HG02885 (cell line): ENCODE data around the gene GSTCD.
"Not testable (repeated sequence)": the region's sequence is repeated elsewhere in the genome, so short reads cannot be mapped to it uniquely, and the experiment has no call there.

Experiments
- ATAC-seq: cut with Tn5 transposase; IDR thresholded peaks from one replicate; pipeline ENCODE4 v1.9.1; 2021; ENCODE audit warnings: mild to moderate bottlenecking; ENCODE audit not compliant: unreplicated experiment, poor library complexity

The GSTCD gene

GRCh38 chr4:105708181-105709080, at the start of gene GSTCD, which contains the start of gene INTS12:
Gene GSTCD (plus strand): TSS chr4:105708784. CDS start chr4:105717614, 8,830 bp downstream.
Gene INTS12 (minus strand): TSS chr4:105708689. CDS start chr4:105700005, 8,684 bp downstream.
- peak; percentile 80 for ATAC-seq

DNA sequence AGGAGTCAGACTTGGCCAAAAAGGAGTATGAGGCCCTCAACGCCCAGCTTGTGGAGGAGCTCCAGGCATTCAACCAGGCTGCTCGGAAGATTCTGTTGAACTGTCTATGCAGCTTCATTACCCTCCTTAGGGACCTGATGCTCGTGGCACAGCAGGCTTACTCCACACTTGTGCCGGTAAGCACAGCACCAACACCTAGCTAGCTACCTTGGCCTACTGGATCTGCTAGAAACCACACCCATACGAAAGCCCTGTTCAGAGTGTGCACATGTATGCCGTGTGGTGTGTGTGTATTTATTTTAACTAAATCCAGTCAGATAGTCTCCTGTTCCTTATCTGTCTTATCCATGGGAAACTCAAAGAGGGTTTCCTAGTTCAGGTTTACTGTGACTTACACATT, 49.4 kb upstream of the GSTCD start:
- no peak for ATAC-seq

GRCh38 chr4:105661028-105661427, 47.6 kb upstream of the GSTCD start:
- no peak for ATAC-seq

GRCh38 chr4:105662935-105663675, 45.5 kb upstream of the GSTCD start:
- no peak for ATAC-seq

GRCh38 chr4:105666693-105667092, 41.9 kb upstream of the GSTCD start:
- no peak for ATAC-seq

DNA sequence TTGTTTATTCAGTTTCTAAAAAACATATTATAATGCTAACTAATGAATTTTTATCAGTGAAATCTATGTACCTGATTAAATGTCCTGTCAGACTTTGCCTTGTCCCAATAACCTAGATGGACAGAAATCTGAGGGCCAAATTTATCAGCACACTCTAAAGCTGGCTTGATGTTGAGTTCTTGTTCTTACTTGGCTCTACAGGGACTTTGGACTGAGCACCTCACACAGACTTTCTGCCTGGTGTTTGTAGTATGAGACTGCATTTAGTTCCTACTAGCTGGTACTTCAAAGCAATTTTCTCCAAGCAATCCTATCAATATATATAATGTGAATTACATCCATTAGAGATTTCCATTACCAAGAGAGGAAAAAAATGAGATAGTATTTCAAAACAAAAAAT, 37.9 kb upstream of the GSTCD start:
- no peak for ATAC-seq

GRCh38 chr4:105671301-105671700, 37.3 kb upstream of the GSTCD start:
- ATAC-seq = no peak

- ATAC-seq = no peak
Measured at GRCh38 chr4:105674011-105674410, 34.6 kb upstream of the GSTCD start.

GRCh38 chr4:105677709-105678108, 30.9 kb upstream of the GSTCD start:
- no peak for ATAC-seq

DNA sequence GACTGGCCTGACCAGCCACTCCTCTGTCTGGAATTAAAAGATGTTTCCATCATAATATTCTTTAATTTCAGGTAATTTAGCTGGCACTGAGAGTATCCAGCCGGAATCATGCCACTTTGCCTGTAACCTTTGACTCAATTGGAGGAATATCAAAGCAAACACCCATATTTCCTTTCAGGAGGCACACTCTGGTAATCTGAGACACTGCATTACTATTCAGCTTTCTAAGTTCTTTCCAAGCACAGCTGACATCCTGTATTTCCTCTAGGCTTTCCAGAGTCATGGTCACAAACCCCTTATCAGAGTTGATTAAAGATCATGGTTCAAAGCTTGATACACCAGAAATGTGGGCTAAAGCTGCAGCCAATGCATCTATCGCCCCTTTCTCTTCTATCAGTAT, 29.4 kb upstream of the GSTCD start:
- ATAC-seq = no peak

- ATAC-seq = no peak
Measured at GRCh38 chr4:105683038-105683437, 25.5 kb upstream of the GSTCD start.

GRCh38 chr4:105686571-105686970, 22.0 kb upstream of the GSTCD start:
- ATAC-seq = no peak

DNA sequence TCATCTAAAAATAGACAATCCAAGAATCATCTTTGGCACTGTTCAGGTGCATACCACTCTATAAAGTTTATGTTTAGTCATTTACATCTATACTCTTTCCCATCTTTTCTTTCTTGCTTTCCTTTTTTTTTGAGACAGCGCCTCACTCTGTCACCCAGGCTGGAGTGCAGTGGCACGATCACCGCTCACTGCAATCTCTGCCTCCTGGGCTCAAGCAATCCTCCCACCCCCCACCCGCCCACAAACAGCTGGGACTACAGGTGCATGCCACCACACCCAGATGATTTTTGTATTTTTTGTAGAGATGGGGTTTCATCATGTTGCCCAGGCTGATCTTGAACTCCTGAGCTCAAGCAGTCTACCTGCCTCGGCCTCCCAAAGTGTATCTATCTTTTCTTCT, 13.8 kb upstream of the GSTCD start:
- ATAC-seq = not testable (repeated sequence)

GRCh38 chr4:105695832-105696231, 12.8 kb upstream of the GSTCD start:
- not testable (repeated sequence) for ATAC-seq

DNA sequence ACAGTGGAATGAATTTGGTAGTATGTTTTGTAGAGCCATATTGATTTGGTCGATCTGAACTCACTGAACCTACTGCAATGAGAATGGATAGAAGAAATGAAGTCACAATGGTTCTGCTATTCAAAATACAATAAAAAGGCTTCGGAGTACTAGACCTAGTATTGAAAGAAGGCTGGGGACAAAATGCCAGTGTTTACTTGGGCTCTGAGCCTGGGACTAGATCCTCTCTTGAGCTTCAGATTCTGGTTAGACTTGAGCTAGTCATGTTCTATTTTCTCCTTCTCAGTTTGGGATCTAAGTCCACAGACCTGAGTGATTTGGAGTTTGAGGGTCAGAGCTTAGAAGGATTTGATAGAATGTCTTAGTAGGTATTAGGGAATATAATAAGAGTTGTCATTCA, 10.0 kb upstream of the GSTCD start:
- no peak for ATAC-seq

GRCh38 chr4:105707782-105708180, 803 bp upstream of the GSTCD start:
- ATAC-seq = no peak

DNA sequence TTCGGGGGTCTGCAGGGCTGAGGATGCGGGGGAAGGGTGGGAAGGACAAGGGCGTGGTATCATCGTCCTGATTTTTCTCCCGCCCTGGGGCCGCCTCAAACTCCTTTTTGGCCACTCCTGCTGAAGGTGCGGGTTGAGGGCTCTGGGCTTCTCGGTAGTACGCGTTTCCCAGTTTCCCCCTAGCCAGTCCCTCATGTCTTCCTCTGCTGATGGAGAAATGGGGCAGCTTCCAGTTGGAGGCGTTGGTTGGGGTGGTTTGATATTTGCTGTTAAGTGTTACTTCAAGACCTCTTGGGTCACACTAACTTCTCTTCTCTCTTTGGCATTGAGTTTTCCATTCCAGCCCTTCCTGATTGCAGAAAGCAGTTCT, 482 bp downstream of the GSTCD start:
- peak; percentile 42 for ATAC-seq

DNA sequence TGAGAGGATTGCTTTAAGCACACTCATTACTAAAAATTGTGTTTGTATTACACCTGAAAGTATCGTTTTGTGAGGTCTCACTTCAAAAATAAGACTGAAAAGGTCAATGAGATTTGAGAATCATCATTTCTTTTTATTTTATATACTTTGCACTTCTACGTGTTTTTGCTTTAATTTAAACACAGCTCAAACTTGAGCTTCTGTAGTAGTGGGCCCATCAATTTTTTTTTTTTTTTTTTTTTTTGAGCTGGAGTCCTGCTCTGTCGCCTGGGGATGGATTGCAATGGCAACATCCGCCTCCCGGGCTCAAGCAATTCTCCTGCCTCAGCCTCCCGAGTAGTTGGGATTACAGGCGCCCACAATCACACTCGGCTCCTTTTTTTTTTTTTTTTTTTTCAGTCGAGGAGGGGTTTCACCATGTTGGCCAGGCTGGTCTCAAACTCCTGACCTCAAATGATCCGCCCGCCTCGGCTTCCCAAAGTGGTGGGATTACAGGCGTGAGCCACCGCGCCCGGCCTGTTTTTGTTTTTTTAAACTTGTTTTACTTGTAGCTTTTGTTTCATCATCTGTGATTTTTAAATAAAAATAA, 1.5 kb downstream of the GSTCD start:
- no peak for ATAC-seq

DNA sequence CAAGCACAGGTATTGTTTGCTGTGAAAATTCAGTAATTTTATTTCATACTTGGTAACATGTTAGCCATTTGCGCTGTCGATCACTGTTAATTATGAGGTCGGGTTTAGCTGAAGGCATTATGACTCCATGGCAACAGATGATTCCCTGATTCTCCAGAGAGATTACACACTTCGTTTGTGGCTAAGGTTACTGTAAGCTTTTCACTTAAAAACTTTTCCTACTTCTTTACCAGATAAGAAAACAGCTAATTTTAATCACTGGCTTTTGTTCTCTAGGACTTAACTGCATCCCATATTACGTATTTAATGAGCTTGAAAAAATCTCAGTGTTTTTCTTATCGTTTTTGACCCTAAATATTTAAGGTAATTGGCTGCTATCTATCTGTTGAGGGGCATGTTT, 2.1 kb downstream of the GSTCD start:
- ATAC-seq = no peak

DNA sequence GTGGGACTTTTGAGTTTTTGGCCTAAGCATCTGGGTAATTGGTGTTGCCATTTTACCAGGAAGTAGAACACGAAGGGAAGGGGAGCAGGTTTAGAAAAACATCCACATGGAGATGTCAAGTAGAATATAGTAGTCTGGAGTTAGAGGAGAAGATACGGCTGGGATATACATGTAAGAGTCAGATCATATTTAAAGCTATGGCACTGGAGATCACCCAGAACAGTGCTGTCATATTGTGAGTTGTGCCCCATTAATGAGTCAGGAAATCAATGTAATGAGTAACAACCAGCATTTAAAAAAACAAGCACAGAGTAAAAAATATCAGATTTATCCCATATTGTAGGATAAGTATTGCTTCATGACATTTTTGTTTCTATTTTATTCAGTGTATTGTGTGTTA, 4.2 kb downstream of the GSTCD start:
- ATAC-seq = no peak

- peak; percentile 71 for ATAC-seq
Measured at GRCh38 chr4:105714071-105714521, 5.5 kb downstream of the GSTCD start.
